Measurements from ENCODE around the gene WIPF1.

Gene WIPF1

DNA sequence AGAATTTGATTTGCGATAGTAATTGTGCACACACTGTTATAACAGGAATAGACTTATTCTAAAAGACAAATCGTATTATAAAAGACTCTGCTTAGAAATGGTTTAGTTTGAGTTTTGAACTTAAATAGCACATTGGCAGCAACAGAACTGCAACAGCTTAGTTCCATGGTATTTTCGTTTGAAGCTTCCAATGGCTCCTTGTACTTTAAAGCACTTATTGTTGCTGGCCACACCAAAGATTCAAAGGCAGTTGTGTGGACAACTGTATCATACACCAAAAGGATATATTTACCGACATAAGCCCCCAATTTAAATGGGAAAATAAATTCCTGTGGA lies 627 bp downstream of the WIPF1 start:
- DNase-seq (ENCODE audit: low read depth in 2 of 2) = no peak

DNA sequence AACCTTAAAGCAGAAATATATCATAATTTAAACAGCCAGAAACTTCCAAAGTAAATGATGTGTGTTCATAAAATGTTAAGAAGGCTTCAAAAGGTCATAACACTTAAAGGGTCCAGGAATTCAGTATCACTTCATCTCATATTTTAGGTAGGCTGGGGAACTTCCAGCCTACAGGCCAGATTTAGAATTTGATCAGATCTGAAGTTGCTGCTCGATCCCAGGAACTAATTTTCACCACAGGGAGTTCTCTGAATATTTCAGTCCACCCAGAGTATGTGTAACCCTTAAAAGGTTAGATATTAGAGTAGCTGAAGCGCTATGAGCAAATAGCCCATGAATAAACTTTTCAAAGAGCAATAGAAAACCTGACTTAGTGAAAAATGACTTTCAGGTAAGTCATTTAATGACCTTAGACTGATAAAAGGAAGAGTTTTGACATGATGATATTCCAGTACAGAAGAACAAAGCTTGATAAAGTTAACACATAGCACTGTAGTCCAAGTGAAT lies 1.7 kb downstream of the WIPF1 start:
- DNase-seq (ENCODE audit: low read depth in 2 of 2) = no peak

DNA sequence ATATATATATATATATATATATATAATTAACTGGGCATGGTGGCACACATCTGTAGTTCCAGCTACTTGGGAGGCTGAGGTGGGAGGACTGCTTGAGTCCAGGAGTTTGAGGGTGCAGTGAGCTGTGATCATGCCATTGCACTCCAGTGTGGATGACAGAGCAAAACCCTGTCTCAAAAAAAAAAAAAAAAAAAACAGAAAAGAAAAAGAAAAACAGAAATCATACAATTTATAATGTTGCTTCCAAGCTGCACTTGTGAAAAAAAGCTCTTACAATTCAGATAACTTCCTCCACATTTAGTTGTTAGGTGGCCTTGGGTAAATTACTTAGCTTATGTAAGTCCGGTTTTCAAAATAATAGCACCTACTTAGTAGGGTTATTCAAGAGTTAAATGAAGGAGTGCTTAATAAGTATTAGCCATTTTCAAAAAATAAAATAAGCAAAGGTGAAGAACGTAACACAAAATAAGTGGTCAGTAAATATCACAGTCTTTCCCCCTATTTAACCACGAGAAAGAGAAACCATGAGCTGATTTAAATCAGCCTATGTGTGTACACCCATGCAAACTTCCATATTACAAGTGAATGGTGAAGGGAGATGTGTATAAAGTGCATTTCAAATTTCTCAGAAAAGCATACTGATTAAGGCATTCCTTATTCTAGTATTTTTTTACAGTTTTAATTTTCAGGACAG lies 2.3 kb downstream of the WIPF1 start:
- no peak for DNase-seq (ENCODE audit: low read depth in 2 of 2)

DNA sequence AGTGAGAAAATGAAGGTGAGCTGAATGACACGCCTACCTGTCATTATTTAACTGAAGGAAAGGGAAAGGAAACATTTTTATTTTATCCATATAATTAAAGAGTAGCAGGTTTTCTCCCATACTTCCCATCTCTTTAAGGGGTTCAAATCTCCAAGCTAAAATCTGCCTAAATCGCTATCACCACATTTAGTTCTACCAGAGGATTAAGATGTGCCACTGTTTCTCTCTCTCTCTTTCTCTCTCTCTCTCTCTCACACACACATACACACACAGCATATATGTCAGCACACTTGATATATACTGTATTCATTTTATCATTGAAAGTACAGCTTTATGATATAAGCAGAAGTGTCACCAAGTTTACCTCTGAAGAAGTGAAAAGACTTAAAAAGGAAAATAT lies 3.1 kb downstream of the WIPF1 start:
- DNase-seq (ENCODE audit: low read depth in 2 of 2) = no peak

DNA sequence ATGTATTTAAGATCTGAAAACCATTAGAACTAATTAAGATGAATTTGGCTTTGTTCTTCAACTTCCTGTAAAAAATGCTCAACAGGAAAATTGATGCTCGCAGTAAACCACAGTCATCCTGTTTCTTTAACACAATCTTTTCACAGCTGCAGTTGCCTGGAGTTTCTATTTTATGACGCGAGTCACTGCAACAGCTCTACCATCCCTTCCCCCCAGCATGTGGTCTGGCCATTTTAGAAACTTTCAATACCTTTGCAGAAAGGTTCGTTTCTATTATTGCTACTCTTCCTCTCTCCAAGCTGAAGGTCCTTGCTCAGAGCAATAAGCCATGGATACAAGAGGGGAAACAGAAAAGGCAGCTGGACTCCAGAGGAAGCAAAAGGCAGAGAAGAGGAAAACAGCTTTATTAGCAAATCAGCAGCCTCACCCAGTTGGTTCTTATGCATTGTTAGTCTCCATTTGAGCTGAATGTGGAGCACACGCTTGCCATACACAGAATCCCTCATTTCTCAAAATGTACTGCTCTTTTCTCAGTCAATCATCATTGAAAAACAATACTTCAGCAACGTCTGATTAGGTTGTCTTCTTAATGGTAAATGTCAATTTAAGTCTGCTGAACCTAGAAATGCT lies 3.9 kb downstream of the WIPF1 start:
- peak; percentile 71 to 72 for DNase-seq (ENCODE audit: low read depth in 2 of 2)

DNA sequence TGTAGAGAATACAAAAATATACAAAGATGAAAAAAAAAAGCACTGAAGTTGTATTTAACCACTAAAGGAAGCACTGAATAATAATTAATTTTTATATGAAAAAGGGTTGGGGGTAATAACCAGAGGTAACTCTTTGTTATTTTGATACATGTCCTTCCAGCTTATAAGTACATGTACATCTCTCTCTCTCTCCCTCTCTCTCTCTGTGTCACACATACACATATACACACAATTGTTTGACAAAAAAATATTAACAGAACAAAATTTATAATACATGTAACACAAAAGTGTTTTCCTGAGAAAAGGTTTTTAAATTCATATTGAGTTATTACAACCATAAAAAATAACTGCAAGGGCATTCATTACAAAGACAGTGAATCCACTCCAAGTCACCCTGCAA lies 4.6 kb downstream of the WIPF1 start:
- DNase-seq (ENCODE audit: low read depth in 2 of 2) = no peak

DNA sequence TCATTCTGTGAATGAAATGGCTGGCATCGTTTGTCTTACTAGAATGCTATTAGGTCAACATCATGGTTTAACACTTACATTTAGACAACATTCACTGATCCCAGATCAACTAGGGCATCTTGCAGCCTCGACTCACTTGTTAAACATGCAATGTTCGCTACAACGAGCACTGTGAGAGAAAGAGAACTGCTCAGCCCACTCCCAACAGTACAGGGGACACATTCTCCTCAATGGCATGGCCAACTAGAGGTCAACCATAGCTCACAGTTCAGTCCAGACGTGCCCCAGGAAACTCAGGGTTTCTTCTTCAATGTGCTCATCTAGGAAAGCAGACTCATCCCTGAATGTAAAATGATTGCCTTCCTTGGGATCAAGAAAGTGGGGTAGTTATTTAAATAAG lies 5.9 kb downstream of the WIPF1 start:
- no peak for DNase-seq (ENCODE audit: low read depth in 2 of 2)

DNA sequence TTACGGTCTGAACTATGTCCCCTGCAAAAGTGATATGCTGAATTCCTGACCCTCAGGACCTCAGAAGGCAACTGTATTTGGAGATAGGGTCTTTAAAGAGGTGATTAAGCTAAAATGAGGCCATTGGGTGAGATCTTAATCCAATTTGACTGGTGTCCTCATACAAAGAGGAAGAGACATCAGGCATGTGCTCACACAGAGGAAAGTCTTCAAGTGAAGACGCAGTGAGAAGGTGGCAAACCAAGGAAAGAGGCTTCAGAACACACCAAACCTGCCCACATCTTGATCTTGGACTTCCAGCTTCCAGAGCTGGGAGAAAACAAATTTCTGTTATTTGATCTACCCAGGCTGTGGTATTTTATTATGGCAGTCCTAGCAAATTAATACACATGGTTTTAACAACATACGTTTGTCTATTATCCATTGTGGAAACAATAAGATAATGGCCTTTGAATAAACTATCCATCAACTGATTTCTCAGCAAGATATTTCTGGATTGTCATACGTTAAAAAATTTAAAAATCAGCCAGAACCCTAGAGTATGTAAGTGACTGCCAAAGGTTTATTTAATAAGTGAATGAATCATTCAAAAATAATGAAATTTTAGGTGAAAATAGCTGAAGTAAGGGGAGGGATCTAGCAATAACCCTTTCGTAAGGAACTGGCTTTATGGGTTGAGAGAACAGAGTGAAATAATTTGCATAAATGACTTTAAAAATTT lies 6.5 kb downstream of the WIPF1 start:
- no peak for DNase-seq (ENCODE audit: low read depth in 2 of 2)

DNA sequence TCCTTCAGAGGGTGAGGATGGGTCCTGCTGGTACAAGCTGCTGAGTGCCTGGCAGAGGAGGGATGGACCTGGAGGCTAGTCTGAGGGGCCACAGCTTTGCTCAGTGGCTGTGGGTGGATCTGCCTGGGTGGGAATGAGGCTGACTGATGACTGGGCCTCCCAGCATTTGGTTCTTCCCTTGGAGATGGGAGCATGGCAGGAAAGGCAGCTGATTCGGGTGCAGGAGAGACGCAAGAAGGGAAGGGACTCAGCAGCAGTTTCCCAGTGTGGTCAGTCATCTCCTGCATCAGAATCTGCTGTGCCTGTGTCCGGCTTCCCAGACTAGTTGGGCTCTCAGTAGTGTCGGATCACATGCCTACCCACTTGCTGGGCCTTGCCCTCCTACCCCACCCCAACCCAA lies 7.3 kb downstream of the WIPF1 start:
- DNase-seq (ENCODE audit: low read depth in 2 of 2) = no peak

DNA sequence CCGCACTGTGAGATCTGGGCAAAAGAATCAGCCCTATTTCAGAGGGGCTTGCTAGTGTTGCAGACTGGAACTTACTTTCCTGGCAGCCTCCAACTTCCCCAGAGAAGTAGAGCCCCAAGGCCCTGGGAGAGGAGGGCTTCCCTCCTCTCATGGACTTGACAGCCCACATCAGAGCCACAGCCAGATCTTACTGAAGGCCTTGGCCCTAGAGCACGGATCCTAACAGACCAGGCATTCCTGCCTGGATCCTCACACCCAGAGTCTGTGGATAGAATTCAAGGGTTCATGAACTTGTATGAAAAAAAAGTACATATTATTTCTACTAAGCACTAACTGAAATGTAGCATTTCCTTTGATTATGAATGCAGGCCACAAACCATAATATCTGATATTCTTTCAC lies 8.3 kb downstream of the WIPF1 start:
- no peak for DNase-seq (ENCODE audit: low read depth in 2 of 2)

DNA sequence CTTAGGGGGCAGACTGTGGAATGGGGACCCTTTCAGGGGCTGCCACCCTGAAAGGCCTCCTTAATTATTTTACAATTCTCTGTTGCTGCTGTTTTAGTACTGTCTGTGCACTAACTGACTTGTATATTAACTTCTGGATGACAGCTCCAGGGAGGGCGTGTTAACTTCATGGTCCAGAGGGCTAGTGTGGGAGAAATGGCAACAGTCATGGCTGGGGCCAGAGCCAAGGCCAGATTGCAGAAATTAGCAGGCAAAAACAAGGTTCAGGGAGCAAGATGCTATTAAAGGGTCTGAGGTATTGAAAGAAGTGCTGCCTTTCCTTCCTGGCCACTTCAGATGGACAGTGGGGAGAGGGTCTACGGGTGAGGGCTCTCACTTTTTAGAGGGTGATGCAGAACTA lies 9.1 kb downstream of the WIPF1 start:
- DNase-seq (ENCODE audit: low read depth in 2 of 2) = no peak

DNA sequence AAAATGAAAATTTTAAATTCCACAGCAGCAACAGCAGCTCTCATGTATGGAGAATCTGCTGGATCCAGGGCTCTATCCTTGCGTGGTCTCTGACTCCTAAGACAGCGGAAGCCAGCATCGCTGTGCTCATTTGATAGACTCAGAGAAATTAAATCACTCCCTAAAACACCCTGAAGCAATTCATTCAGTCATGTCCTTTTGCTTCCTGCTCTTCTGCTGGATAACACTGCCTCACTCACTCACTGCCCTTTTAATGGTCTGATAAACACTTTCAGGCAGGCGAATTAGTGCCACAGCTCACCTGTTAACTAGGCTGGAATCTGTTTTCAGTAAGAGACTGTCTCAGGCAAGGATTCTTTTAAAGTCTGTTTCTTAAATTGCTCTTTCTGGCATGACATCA lies 10.0 kb downstream of the WIPF1 start:
- DNase-seq (ENCODE audit: low read depth in 2 of 2) = no peak

DNA sequence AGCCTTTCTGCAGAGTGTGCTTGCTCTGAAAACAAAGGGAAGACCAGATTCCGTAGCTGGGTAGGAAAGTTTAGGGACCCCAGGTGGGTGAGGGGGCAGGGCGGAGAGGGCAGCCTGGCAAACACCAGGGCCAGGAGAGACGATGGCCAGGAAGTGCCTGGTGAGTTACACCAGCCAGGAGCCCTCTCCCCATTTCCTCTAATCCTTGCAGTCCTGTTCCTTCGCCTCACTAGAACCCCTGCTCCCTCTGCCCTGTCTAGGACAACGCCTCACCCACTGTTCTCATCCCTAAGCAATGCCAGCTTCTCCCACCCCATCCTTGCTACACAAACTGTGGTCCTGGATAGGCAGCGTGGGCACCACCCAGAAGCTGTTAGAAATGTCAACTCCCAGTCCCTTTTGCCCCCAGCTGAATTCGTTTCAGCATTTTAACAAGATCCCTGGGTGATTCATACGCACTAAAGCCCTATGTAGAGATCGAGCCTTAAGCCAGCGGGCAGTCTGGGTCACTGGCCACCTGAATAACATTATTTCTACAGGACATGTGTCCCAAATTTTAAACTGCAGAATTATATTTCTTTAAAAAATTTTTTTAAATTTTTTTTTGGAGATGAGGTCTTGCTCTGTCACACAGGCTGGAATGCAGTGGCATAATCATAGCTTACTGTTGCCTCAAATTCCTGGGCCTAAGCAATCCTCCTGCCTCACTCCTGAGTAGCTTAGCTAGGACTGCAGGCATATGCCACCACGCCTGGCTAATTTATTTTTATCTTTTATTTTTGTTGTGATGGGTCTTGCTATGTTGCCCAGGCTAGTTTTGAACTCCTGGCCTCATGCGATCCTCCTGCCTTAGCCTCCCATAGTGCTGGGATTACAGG lies 10.9 kb downstream of the WIPF1 start:
- no peak for DNase-seq (ENCODE audit: low read depth in 2 of 2)

DNA sequence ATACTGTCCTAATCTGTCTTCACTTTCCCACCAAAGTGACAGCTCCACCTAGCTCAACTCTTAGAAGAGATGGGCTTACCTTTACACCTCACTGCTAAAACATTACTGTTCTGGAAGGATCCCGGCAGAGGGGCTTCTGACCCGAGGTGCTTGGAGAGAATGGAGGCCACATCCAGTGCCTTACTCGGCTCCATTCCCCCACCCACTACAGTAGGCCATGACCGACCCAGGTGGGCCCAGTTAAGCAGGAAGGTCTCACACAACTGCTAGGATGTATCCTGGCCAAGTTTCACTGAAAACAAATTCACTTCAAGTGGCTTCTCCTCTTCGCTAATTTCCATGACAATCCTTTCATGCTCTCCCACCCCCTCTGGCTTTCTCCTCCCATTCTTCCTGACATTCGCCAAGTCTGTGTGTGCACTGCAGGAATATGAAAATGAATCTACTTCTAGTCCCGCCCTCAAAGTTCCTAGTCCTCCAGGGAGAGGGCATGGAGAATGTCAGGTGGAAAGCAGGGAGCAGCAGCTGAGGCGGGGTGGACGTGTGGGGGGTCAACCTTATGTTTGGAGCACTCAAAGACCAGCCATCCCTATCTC lies 11.8 kb downstream of the WIPF1 start:
- no peak for DNase-seq (ENCODE audit: low read depth in 2 of 2)

DNA sequence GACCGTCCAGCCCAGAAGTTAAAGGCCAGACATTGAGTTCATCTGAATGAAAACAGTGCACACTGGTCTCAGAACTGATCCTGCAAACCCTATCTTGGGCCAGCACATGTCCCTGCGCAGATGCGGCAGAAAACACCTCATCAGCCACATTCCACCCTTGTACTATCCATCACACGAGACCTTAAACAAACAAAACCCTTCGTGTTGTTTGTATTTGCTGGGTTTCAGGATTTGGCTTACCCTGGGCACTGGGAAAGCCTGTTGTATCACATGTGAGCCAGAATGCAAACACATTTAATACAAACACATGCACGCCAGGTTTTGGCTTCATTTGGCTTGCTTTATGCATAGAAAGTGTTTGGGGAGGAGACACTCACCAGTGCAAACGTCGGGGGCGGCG lies 12.5 kb downstream of the WIPF1 start:
- no peak for DNase-seq (ENCODE audit: low read depth in 2 of 2)

DNA sequence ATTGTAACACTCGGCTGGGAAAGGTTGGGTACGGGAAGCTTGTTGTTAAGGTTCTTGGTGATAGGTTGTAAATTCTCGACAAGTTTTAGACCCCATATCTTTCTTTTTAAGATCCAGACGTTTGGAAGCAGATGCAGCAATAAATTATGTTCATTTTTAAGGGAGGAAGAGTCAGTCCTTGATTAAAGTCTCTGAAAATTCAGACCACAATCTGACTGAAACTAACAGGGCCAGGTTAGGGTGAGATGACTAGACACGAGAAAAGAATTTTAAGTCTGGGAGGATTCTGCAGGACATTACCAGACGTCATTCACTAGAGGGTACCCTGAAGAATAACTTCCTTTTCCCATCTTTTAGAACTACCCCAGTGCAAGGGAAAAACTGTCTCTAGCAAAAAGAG lies 16.1 kb downstream of the WIPF1 start:
- no peak for DNase-seq (ENCODE audit: low read depth in 2 of 2)

DNA sequence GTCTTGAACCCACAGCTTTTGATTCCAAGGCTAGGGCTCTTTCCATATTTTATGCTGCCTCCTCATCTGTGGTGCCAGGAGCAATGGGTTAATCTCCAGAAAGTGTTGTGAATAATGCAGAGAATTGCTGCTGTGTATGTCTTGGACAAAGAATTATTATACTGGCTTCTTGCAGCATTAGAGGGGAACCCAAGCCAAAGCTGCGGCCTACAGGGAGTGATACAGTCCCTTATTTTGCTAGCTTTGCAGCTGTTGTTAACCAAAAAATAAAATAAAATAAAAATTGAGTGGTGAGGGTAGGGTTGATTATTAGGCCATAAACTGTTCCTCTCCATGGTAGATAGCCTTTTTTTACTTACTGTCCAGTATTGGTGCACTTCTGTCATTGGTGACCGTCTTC lies 16.7 kb downstream of the WIPF1 start:
- no peak for DNase-seq (ENCODE audit: low read depth in 2 of 2)

DNA sequence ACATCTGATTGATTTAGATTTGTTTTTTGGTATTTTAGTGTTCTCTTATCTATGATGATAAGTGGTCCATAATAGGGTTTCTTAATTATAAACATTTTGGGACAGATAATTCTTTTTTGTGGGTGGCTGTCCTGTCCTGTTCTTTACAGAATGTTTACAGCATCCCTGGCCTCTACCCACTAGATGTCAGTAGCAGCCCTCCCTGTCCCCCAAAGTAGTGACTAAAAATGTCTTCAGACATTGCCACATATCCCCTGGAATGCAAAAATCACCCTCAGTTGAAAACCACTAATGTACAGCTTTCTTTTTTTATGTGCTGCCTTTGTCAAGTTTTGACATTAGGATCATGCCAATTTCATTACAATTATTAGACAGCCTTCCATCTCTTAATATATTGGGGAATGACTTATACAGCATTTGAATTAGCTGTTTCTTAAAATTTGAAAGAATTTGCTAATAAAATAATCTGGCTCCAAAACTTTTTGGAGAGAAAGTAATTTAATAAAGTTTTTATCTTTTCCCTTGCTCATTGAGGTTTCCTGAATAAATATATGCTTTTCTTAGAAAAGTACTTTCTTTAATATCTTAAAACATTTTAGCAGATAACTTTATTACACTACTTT lies 19.5 kb downstream of the WIPF1 start:
- peak; percentile 50 to 55 for DNase-seq (ENCODE audit: low read depth in 2 of 2)

DNA sequence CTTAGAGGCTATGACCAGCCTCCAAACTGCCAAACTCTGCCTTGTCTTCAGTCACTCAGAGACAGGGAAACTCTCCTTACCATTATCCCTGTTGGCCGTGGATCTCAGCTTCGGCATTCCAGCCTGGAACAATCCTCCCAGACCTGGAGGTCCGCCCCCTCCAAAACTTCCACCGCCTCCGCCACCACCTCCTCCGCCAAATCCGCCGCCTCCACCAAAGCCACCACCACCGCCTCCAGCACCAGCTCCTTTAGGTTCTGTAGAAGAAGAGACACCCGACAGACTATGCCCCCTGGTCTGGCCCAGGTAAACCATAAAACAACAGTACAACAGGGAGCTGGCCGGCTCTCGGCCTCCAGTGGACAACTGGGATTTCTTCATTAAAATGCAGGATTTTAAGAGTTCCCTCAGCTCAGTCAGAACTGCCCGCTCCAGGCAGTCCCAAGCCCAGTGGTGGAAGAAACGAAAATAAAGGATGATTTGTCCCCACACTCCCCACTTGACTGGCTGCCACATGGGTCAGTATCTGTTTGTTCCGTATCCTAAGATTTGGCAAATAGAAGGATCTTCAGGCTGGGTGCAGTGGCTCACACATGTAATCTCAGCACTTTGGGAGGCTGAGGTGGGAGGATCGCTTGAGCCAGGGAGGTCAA lies 22.4 kb downstream of the WIPF1 start:
- no peak for DNase-seq (ENCODE audit: low read depth in 2 of 2)

DNA sequence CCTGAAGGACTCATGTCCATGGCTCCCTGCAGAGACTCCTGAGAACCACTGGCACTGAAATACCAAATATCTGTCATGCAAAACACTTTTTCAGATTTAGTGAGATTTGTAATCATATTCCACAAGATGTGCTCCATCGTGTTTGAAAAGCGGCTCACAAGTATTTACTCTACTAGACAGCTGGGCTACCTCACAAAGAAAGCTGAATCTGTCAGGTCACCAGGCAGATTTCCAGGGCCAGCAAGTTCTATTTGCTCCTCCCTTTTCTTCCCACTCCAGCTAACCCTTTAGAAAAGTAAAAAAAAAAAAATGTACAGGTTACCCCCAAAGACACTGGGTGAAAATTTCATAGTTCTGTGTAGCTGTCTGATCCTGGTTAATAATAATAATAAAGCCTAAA lies 22.9 kb downstream of the WIPF1 start:
- no peak for DNase-seq (ENCODE audit: low read depth in 2 of 2)

DNA sequence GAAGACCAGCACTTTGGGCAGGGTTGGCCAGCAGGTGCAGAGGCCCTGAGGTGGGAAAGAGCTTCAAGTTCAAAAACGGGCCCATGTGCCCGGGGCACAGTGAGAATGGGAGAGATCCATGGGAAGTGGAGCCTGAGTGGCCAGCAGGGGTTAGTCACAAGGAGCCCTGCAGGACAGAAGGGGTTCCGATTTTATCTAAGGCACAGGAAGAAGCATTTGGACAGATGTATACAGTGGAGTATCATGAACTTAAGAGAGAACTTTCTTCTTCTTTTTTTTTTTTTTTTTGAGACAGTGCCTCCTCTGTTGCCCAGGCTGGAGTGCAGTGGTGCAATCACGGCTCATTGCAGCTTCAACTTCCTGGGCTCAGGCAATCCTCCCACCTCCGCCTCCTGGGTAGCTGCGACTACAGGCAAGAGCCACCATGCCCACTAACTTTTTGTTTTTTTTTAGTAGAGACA lies 24.0 kb downstream of the WIPF1 start:
- DNase-seq (ENCODE audit: low read depth in 2 of 2) = no peak

Data from fibroblast of skin of left biceps (primary cell).